ENCODE measurements around the gene ARHGAP6.

ARHGAP6 gene

DNA sequence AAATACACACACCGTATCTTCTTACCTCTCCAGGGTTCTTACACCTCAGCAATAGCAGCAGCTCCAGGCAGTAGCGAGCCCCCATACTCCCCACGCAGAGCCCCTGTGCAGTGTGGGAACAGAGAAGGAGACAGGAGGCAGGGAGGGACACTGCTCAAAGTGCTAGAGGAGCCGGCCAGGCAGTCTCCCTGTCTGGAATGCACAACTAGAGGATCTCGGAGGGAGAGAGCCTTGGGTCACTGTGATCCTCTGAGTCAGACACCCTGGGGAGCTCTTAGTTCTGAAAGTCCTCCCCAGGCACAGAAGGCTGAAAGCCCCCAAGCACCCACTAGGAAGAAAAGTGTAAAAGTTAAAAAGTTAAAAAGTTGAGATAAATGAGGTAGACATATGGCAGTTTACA is 356.5 kb downstream of the ARHGAP6 start:
- DNase-seq (ENCODE audit: low read depth): no peak
- TF ChIP-seq, protein P1, sequence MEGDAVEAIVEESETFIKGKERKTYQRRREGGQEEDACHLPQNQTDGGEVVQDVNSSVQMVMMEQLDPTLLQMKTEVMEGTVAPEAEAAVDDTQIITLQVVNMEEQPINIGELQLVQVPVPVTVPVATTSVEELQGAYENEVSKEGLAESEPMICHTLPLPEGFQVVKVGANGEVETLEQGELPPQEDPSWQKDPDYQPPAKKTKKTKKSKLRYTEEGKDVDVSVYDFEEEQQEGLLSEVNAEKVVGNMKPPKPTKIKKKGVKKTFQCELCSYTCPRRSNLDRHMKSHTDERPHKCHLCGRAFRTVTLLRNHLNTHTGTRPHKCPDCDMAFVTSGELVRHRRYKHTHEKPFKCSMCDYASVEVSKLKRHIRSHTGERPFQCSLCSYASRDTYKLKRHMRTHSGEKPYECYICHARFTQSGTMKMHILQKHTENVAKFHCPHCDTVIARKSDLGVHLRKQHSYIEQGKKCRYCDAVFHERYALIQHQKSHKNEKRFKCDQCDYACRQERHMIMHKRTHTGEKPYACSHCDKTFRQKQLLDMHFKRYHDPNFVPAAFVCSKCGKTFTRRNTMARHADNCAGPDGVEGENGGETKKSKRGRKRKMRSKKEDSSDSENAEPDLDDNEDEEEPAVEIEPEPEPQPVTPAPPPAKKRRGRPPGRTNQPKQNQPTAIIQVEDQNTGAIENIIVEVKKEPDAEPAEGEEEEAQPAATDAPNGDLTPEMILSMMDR (IDR thresholded peaks at IDR 0.05; ENCODE audit: low read depth, low read length, missing control alignments): no peak
- H3K4me3 ChIP-seq (ENCODE audit: low read depth, low read length): no peak overlapping the region
- in situ Hi-C loops (cut with HindIII; ENCODE audit: low sequenced_read_pairs): no loop called here

DNA sequence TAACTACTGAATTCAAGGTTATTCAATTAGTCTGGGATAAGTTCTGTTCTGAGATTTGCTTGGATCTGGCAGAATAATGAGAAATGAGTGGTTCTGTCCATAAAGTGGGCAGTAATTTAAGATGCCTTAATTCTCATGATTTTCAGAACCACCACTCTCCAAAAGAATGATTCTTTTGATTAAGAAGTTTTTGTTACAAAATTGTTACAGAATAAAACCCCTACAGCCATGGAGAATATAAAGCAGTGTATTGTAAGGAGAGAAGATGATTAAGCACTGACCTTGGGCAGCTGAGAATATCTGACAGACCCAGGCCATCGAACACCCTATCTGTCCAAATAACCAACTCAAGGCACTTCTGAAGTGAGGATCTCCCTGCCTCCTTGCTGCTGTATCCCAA is 360.1 kb downstream of the ARHGAP6 start:
- TF ChIP-seq, protein P1 (IDR thresholded peaks at IDR 0.05; ENCODE audit: low read depth, low read length, missing control alignments): no peak
- no peak overlapping the region for H3K4me3 ChIP-seq (ENCODE audit: low read depth, low read length)
- DNase-seq (ENCODE audit: low read depth): no peak
- in situ Hi-C loops (cut with HindIII; ENCODE audit: low sequenced_read_pairs): no loop called here

DNA sequence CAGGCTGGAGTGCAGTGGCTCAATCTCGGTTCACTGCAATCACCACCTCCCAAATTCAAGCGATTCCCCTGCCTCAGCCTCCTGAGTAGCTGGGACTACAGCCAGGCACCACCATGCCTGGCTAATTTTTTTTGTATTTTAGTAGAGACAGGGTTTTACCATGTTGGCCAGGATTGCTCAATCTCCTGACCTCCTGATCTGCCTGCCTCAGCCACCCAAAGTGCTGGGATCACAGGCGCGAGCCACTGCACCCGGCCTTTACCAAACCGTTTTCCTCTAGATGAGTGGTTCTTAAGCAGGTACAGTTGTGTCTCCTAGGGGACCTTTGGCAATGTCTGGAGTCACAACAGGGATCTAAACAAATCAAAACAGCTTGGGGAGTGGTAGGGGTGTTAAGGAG is 360.9 kb downstream of the ARHGAP6 start:
- TF ChIP-seq, protein P1 (IDR thresholded peaks at IDR 0.05; ENCODE audit: low read depth, low read length, missing control alignments): no peak
- no peak for DNase-seq (ENCODE audit: low read depth)
- in situ Hi-C loops (cut with HindIII; ENCODE audit: low sequenced_read_pairs): no loop called here
- no peak overlapping the region for H3K4me3 ChIP-seq (ENCODE audit: low read depth, low read length)

DNA sequence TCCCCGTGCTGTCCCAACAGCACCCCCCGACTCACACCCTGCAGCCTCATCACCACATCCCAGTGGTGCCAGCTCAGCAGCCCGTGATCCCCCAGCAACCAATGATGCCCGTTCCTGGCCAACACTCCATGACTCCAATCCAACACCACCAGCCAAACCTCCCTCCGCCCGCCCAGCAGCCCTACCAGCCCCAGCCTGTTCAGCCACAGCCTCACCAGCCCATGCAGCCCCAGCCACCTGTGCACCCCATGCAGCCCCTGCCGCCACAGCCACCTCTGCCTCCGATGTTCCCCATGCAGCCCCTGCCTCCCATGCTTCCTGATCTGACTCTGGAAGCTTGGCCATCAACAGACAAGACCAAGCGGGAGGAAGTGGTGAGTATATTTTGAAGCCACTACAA is 367.1 kb downstream of the ARHGAP6 start:
- in situ Hi-C loops (cut with HindIII; ENCODE audit: low sequenced_read_pairs): no loop called here
- TF ChIP-seq, protein P1 (IDR thresholded peaks at IDR 0.05; ENCODE audit: low read depth, low read length, missing control alignments): no peak
- DNase-seq (ENCODE audit: low read depth): no peak
- H3K4me3 ChIP-seq (ENCODE audit: low read depth, low read length): no peak overlapping the region

DNA sequence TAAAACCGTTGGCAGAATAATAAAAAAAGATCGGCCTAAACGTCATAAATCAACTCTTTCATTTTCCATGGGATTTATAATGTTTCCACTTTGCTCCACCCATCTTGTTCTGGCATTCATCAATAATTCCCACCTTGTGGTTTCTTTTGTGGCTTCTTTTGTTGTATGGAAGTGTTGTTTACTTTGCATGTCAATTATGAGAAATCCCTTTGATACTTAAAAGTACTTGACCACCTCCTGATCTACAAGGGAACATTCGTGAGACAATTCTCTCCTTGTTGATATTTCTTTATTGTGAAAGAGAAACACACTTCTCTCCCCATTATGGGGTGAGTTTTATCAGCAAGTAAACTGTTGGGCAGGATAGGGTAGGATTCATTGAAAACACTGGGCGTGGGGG is 369.7 kb downstream of the ARHGAP6 start:
- TF ChIP-seq, protein P1 (IDR thresholded peaks at IDR 0.05; ENCODE audit: low read depth, low read length, missing control alignments): no peak
- in situ Hi-C loops (cut with HindIII; ENCODE audit: low sequenced_read_pairs): no loop called here
- H3K4me3 ChIP-seq (ENCODE audit: low read depth, low read length): no peak overlapping the region
- DNase-seq (ENCODE audit: low read depth): no peak

DNA sequence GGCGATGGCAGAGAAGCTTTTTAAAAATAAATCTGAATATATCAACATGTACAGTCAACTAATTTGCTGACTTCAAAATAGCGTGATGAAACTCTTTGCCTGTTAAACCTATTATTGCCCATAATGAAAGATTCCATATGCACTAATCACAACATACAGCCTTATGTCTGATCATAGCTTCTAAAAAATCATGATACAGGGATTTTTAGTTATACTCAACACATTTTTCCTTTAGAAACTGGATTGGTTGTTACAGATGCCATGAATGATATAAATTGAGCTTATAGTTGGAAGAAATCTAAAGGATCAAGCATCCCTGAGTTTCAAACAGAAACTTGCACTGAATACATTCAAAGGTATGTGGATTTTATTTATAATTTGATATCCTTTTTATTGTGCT is 372.6 kb downstream of the ARHGAP6 start, which contains the start of gene AMELX:
Gene AMELX (plus strand): TSS at position 301 of the 400 bp plus-strand sequence. CDS start 1,376 bp downstream, outside the sequence.
- TF ChIP-seq, protein P1 (IDR thresholded peaks at IDR 0.05; ENCODE audit: low read depth, low read length, missing control alignments): no peak
- no peak for DNase-seq (ENCODE audit: low read depth)
- H3K4me3 ChIP-seq (ENCODE audit: low read depth, low read length): no peak within 1 kb of the TSS
- in situ Hi-C loops (cut with HindIII; ENCODE audit: low sequenced_read_pairs): no loop called here
